HL-60/S4 treated with retinoic acid at 250 ng/mL for 4 days and 3 days (cell line): ENCODE data around the gene ITPR2.
"Not testable (repeated sequence)": the region's sequence is repeated elsewhere in the genome, so short reads cannot be mapped to it uniquely, and the experiment has no call there.

Experiments
- in situ Hi-C: fragments of 300-500 bp; cut with MboI; formaldehyde crosslinking; loops from 2 replicates; pipeline ENCODE4 v1.7.0; 2022; ENCODE audit warnings: low sequenced_read_pairs

Gene ITPR2

GRCh38 chr12:26736563-26737486, 96.2 kb downstream of the ITPR2 start:
- in situ Hi-C loops = no loop called here

DNA sequence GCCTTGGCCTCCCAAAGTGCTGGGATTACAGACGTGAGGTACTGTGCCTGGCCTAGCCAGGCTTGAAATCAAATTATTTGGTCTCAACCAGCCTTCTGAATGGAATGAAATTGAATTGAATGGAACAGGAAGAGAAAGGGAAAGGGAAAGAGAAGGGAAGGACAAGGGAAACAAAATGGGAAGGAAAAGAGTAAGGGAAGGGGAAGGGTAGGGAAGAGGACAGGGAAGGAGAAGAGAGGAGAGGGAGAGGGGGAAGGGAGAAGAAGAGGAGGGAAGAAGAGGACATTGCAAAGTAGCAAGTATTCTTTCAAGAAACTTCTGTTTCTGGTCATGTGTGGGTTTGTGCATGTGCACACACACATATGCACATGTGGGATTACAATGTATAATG, 97.8 kb downstream of the ITPR2 start:
- in situ Hi-C loops = no loop called here

GRCh38 chr12:26734510-26735248, 98.3 kb downstream of the ITPR2 start:
- in situ Hi-C loops = no loop called here

DNA sequence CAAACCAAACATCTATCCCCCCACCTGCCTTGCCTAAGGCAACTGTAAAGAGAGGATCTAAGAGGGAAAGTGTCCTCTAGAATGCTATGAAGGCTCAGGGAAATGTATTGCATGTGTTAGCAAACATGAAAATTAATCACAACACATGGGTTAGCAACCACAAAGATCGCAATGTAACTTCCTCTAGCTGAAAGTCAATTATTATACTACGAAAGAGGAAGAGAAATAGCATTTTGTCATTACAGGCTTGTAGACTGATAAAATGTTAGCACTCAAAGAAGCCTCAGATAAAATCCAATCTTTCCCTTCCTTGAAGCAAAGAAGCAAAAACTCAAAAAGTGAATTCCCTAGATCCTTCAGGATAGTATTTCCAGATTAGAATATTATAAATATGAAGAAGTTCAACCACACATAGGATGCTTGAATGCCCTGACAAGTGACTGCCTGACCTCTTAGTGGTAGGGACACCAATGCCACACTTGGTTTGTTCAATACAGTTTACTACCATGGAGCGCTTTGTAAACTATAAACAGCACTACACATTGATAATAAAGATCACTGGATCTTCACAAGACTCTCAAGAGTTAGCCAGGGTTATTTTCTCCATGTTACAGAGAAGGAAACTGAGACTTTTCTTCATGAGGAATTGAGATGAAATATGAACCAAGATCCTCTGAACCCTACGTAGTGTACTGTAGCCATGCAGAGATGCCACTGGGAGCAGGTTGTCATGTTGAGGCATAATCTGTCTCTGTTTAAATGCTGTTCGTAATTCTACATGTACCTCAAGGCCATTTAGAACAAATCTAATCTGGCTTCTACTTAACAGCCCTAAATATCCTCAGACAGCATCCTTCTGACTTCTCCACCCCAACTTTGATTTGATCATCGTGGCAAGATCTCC, 100.7 kb downstream of the ITPR2 start:
- in situ Hi-C loops = no loop called here

GRCh38 chr12:26730481-26731350, 102.3 kb downstream of the ITPR2 start:
- in situ Hi-C loops = no loop called here

DNA sequence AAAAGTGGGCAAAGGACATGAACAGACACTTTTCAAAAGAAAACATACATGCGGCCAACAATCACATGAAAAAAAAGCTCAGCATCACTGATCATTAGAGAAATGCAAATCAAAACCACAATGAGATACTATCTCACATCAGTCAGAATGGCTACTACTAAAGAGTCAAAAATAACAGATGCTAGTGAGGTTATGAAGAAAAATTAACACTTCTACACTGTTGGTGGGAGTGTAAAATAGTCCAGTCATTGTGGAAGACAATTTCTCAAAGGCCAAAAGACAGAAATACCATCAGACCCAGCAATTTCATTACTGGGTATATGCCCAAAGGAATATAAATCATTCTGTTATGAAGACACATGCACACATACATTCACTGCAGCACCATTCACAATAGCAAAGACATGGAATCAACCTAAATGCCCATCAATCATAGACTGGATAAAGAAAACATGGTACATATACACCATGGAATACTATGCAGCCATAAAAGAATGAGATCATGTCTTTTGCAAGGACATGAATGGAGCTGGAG, 103.8 kb downstream of the ITPR2 start:
- in situ Hi-C loops = not testable (repeated sequence)

DNA sequence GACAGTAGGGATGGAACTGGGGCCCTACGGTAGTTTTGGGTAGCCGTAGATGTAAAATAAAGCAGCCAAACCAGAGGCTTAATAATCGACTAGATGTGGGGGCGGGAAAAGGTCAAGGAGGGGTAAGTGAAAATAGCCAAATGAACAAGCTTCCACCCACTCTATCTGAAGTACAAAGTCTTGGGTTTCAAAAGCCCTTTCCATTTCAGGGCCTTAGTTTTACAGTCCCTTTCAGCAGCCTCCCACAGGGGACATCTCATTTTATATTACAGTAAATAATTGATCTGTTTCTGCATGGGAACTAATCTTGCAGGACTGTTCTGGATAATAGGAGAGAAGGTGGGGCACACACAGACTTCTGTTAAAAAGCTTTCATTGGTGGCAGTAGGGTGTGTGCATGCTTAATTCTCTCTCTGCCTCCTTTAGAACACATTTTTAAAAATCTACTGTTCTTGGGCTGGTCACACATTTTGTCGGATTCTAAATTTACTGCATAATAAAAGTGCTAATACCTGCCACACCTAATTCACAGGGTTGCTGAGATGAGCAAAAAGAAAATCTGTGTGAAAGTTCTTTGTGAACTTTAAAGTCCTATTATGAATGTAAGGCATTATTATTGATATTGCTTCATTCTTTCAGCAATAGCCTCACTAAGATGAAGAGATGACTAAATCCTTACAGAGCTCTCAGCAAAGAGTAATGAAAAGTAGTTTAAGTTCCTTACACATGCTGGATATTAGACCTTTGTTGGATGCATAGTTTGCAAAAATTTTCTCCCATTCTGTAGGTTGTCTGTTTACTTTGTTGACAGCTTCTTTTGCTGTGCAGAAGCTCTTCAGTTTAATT, 104.6 kb downstream of the ITPR2 start:
- in situ Hi-C loops = no loop called here

DNA sequence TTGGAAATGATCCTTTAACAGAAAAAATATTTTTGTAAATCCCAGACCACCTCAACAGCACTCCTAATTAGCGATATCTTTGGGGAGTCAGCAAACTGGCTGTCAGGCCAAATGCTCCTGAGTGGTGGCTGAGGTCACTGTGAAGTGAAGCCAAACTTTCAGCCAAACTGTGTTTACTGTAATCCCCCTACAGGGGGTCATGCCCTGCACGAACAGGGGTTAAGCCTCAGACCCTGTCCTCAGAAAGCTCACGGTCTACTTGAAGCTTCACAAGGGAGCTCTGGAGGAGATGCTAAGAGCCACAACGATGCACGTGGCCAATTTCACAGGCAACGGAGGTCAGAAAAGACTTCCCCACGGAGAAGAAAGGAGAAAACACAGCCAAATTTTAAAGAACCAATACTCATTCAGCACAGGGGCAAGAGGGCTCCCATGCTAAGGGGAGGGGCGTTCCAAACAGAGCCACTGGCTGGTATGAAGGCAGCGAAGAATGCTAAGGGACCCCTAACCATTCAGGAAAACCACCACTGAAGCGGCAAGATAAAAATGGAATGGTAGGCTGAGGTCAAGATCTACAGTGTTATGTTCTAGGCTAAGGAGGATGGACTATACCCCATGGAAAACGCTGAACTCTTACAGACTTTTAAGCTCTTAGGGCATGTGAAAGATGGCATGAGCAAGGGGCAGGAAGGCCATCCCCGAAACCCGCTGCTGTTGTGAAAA, 105.4 kb downstream of the ITPR2 start:
- in situ Hi-C loops = no loop called here

DNA sequence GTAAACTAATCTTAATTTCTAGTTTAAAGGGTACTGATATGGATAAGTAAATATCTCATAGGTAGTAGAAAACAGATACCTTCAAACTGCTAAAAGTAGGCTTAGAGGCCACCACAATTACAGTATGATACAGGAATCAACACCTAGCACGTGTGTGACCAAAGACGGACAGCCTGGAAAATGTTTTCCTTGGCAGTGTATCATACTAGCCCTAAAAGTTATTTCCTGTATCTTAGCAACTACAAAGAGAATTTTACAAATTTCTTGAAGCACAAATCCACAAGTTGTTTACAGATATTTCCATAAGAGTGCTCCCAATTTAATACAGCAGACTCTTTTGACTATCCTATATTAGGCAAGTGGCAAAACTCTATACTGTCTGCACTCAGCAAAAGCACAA, 106.0 kb downstream of the ITPR2 start:
- in situ Hi-C loops = no loop called here

DNA sequence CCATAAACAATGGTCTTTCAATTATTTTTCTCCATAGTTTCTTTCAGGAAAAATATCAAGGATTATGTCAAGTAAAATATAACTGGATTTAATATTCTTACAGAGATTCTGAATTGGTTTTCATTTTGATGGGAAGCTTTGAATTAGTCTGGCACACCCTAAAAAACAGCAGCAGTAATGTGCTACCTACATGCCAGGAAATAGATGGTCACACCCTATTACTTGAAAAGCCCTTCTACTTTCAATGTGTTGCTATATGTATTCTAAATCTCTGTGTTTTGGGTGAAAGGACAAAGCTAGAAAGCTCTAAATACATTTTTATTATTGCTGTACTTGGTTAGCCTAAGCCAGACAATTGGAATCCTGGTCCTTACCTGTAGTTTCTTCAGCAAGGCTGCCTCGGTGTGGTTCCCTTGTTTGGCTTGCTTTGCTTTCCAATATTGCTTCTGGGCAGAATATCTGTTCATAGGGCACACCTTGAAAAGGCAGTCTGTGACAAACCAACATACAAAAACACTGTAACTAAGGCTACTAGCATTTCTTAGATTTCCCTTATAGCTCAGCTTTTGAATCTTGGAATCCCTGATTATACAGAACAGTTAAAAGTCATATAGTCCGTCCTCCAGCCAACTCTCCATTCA, 107.6 kb downstream of the ITPR2 start:
- in situ Hi-C loops = no loop called here

DNA sequence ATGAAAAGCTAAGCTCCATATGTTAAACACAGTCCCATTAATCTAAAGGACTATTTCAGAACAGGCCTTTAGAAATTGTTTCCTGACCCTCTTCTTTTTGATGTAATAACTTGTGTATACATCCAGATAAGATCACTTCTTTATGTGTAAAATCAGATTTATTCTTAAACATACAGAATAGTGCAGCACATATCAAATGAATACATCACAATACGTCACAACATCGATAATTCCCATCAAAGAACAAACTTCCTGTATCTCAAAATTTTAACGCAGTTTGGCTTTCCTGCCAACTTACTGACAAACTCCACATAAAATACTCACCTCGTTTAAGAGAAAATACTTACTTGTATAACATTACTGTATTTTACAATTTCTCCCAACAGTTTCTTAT, 108.7 kb downstream of the ITPR2 start:
- in situ Hi-C loops = no loop called here

DNA sequence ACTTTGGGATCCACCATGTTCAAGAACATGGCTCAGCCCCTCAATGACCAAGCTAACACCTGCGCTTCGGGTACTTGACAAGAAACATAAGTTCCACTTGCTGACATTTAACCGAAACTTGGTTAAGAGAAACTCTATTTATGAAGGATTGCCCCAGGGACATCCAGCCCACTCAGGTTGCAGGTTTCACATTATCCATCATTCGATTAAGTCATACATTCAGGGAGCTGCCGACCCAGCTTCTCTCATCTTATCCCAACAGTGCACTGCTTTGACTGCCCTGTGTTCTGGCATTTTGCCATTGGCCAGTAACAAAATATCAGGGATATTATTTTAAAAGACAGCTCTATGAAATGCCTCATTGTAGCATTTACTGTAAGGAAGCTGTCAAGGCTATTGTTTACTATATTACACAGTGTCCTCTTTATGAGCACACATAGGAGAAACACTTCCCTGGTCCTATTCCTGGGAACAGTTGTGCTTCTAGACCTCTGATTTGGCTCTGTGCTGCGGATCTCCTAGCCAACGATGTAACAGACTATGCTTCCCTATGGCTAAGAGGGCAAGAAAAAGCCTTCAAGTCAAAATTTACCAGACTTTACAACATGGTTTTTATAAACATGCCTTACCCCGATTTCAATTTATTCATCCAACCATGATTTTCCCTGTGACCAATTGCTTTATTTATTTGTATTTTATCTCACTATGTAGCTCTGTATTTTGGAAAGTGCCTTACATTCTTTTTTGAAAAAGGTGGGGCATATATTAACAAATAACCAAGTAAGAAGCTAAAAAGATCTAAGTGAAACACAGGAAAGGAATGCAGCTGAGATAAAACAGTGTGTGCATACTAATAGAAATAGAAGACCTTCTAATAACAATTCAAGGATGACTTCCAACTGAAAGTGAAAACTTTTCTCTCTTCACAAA, 109.3 kb downstream of the ITPR2 start:
- in situ Hi-C loops = no loop called here

DNA sequence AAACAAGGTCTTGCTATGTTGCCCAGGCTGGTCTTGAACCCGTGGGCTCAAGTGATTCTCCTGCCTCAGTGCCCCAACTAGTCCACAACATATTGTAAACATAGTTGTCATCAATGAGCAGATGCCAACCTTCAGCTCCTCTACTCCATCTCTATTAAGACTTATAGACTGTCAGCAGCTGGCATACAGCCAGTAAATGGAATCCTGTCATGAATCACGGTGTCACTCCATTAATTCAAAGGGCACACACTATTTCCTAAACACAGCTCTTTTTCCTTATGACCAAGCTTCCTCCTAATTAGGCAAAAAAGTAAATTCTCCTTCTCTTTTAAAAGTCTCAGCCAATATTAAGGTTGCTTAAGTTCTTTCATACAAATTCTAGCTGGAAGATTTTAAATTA, 111.2 kb downstream of the ITPR2 start:
- in situ Hi-C loops = no loop called here

- in situ Hi-C loops = no loop called here
Measured at GRCh38 chr12:26719852-26720251, 113.1 kb downstream of the ITPR2 start.

DNA sequence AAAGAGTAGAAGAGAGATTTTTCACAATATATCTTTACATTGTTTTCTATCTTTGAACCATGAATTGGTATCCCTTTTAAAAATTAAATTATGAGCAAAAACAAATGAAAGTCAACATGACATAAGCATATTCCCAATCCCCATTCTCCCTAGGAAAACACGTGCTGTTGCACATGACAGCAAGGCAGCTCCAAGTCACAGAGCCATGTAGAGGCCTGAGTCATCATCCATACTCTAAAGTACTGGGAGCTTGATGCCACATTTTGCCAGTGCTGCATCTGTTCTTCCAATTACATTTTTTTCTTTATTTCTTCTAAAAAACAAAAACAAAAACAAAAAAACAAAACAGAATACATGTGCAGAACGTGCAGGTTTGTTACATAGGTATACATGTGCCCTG, 115.2 kb downstream of the ITPR2 start:
- in situ Hi-C loops = no loop called here

DNA sequence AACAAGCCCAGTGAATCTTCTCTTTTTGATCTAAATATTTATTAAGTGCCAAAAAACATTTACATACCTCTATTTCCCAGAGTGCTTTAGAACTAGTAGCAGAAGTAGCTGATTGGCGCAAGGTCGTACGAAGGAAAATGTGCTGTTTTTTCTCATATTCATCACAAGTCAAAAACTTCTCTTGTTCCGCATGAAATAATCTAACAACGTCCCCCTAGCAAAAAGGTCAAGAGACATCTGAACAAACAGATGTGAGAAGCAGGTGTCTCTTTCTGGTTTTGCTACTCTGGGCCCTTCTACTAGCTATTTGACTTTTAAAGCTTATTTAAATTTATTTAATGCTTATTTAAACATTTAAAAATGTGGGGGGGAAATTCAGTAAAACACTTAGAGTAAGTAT, 117.8 kb downstream of the ITPR2 start:
- in situ Hi-C loops = no loop called here

GRCh38 chr12:26713885-26714383, 119.1 kb downstream of the ITPR2 start:
- in situ Hi-C loops = no loop called here
